HG03095 (cell line): Measurements from ENCODE around the gene TLE4.
A peak's percentile ranks its signal among the peaks of the same experiment; 100 is the strongest.

Experiments used
- ATAC-seq: cut with Tn5 transposase; IDR thresholded peaks from one replicate; pipeline ENCODE4 v1.9.1; 2021; ENCODE audit warnings: moderate library complexity; ENCODE audit not compliant: unreplicated experiment

TLE4 gene

GRCh38 chr9:79570448-79571308 is 1.1 kb upstream of the TLE4 start:
- ATAC-seq = no peak

- no peak for ATAC-seq
Measured at GRCh38 chr9:79572032-79572607, 355 bp downstream of the TLE4 start.

- ATAC-seq = no peak
Measured at GRCh38 chr9:79572608-79573411, 1.0 kb downstream of the TLE4 start.

GRCh38 chr9:79573412-79573923 is 1.7 kb downstream of the TLE4 start:
- ATAC-seq = no peak

- no peak for ATAC-seq
Measured at GRCh38 chr9:79574136-79574535, 2.4 kb downstream of the TLE4 start.

GRCh38 chr9:79574781-79575180 is 3.0 kb downstream of the TLE4 start:
- no peak for ATAC-seq

GRCh38 chr9:79575547-79575946 is 3.8 kb downstream of the TLE4 start:
- ATAC-seq = no peak

- no peak for ATAC-seq
Measured at GRCh38 chr9:79577969-79578723, 6.4 kb downstream of the TLE4 start.

- ATAC-seq = no peak
Measured at GRCh38 chr9:79578891-79579290, 7.1 kb downstream of the TLE4 start.

- no peak for ATAC-seq
Measured at GRCh38 chr9:79579624-79580023, 7.9 kb downstream of the TLE4 start.

- ATAC-seq = no peak
Measured at GRCh38 chr9:79580055-79580454, 8.3 kb downstream of the TLE4 start.

GRCh38 chr9:79581388-79581787 is 9.6 kb downstream of the TLE4 start:
- no peak for ATAC-seq

GRCh38 chr9:79581794-79582193 is 10.0 kb downstream of the TLE4 start:
- ATAC-seq = no peak

GRCh38 chr9:79583952-79584654 is 12.3 kb downstream of the TLE4 start:
- ATAC-seq = no peak

GRCh38 chr9:79584655-79584982 is 12.9 kb downstream of the TLE4 start:
- no peak for ATAC-seq

- no peak for ATAC-seq
Measured at GRCh38 chr9:79588488-79589223, 16.9 kb downstream of the TLE4 start.

- no peak for ATAC-seq
Measured at GRCh38 chr9:79591458-79591857, 19.7 kb downstream of the TLE4 start.

- peak; percentile 58 for ATAC-seq
Measured at GRCh38 chr9:79592726-79593493, 21.1 kb downstream of the TLE4 start.
